HG03460 (cell line): Measurements from ENCODE around the gene LLGL1.

Source experiments
- ATAC-seq: cut with Tn5 transposase; IDR thresholded peaks from one replicate; pipeline ENCODE4 v1.9.1; 2021; ENCODE audit not compliant: unreplicated experiment

Gene LLGL1

DNA sequence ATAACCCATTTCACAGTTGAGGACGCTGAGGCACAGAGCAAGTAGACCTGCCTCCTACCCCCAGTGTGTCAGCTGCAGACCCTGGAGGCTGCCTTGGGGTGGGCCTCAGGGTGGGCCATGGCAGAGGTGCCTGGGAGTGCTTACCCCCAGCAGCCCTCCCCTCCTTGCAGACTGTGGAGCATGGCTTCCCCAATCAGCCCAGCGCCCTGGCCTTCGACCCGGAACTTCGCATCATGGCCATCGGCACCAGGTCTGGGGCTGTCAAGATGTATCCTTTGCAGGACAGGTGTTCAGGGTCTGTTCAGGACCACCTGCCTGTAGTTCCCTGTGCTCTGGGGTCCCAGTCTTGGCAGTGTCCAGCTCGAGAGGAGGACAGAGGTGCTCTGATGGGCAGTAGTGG lies 4.3 kb downstream of the LLGL1 start:
- ATAC-seq = no peak

DNA sequence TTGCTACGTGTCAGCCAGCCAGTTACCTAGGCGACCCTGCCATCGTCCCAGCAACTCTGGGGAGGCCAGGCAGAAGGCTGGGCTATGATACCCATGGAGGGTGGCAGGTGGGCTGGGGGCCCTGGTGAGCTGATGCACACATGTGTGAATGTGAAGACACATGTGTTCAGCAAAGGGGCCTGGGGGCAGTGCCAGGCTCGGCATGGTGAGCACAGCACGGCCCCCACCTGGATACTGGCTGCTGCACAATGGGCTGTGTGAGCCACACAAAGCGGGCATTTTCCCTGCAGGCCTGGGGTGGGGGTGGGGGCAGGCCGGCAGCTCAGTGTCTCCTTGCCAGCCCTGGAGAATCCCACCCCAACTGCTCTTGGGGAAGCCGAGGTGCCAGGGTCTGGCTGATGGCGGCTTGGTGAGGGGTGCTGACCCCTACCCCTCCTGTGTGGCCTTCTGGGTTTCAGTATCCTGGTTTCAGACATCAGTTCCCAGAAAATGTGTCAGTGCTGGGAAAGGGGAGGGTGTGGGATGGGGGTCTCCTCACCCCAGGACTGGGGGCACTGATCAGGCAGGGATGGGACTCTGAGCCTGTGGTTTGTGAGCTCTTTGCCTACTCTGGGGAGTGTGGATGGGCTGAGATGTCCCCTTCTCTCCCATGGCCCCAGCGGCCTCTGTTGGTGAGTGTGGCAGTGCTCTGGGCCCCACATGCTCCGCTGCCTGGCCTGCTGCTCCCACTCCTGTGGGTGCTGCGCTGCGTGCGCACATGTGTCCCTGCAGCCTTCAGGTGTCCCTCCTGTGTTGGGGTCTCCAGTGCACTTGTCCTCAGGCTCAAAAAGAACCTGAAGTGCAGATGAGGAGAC lies 5.1 kb downstream of the LLGL1 start:
- no peak for ATAC-seq

DNA sequence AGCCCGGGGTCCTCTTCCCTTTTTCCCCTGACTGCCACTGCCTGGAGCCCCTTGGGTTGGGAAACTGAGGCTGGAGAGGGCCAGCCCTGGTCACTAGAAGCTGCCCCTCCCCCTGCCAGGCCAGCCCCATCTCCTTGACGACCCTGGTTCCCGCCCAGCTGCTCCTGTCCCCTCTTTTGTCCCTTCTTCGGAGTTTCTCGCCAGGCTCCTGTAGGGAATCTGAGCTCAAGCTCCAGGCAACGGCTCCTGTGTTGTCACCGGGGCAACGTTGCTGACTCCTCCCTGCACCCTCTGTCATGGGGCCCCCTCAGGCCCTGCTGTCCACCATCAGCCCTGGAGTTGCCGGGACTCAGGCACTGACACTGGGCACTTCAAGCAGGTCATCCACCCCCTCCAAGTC lies 5.7 kb downstream of the LLGL1 start:
- ATAC-seq = no peak

DNA sequence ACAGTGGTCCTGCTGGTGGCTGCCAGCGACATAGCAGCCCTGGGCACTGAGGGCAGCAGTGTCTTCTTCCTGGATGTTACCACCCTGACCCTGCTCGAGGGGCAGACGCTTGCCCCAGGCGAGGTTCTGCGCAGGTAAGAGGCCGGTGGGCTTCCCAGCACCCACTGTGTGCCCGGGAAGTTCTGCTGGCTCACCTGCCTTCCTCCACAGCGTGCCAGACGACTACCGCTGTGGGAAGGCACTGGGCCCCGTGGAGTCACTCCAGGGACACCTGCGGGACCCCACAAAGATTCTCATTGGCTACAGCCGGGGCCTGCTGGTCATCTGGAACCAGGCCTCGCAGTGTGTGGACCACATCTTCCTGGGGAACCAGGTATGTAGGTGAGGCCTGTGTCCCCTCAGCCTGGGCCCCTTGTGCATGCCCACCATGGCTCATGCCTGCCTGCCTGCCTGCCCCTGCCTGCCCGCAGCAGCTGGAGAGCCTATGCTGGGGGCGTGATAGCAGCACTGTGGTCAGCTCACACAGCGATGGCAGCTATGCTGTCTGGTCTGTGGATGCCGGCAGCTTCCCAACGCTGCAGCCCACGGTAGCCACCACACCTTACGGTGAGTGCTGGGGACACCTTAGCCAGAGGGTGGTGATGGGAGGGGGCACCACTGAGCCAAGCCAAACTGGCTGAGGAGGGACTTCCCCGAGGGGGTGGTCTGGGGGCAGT lies 8.5 kb downstream of the LLGL1 start:
- no peak for ATAC-seq

DNA sequence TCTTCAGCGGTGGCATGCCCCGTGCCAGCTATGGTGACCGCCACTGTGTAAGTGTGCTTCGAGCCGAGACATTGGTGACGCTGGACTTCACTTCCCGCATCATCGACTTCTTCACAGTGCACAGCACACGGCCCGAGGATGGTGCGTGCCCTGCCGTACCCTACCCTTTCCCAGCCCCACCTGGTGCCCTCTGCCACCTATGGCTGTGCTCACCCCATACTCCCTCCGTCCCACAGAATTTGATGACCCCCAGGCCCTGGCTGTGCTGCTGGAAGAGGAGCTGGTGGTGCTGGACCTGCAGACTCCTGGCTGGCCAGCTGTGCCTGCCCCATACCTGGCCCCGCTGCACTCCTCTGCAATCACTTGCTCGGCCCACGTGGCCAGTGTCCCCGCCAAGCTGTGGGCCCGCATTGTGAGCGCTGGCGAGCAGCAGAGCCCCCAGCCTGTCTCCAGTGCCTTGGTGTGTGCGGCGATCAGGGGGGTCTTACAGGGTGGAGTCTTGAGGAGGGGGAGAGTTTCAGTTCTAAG lies 9.5 kb downstream of the LLGL1 start:
- no peak for ATAC-seq

DNA sequence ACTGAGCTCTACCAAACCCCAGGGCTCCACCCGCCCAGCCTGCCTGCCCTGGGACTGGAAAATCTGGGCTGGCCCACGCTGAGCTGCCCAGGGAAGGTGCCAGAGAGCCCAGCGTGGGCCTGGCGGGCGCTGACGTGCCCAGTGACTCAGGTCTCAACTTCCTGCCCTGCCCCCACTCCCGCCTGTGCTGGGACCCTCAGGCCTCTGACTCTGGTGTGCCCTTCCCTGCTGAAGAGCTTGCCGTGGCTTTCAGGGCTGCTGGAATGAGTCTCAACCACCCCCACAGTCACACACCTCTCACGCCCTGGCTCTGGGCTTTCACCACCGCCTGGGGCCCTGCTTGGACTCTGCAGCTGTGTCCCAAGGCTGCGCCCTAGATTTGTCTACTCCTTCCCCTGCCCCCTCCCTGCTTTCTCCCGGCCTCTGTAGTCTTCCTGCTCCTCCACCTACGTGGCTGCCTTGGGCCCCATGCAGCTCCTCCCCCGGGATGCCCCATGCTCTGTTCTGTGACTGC lies 10.4 kb downstream of the LLGL1 start:
- no peak for ATAC-seq

DNA sequence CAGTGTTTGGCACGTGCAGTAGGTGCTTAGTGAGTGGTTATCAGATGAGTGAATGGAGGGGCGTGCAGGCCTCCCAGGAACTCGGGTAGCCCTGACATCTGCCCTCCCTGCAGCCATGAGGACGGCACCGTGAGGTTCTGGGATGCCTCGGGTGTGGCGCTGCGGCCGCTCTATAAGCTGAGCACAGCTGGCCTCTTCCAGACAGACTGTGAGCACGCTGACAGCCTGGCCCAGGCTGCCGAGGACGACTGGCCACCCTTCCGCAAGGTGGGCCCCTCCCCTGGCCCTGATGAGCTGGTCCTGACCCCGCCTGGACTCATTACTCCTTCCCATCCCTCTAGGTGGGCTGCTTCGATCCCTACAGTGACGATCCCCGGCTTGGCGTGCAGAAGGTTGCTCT lies 11.1 kb downstream of the LLGL1 start:
- ATAC-seq = no peak

DNA sequence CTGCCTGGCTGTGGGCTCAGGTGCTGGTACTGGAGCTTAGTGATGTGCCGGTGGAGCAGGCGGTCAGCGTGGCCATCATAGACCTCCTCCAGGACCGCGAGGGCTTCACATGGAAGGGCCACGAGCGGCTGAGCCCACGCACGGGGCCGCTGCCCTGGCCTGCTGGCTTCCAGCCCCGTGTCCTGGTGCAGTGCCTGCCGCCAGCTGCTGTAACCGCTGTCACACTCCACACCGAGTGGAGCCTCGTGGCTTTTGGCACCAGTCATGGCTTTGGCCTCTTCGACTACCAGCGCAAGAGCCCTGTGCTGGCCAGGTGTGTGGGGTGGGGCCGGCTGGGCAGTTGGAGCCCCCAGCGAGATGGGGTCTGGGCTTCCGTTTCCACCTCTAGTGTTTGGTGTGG lies 12.0 kb downstream of the LLGL1 start:
- ATAC-seq = no peak

DNA sequence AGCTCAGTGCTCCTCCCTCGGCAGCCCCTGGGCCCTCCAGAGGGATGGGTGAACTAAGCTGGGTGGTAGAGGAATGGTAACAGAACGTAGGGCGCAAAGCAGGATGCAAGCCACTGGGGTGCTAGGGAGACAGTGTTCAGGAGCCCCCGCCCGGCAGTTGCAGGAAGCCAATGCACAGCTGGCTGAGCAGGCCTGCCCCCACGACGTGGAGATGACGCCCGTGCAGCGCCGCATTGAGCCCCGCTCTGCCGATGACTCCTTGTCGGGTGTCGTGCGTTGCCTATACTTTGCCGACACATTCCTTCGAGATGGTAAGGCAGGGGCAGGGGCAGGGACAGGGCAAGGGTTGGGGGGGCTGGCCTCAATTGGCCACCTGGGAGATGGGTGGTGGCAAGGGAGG lies 12.9 kb downstream of the LLGL1 start:
- no peak for ATAC-seq

DNA sequence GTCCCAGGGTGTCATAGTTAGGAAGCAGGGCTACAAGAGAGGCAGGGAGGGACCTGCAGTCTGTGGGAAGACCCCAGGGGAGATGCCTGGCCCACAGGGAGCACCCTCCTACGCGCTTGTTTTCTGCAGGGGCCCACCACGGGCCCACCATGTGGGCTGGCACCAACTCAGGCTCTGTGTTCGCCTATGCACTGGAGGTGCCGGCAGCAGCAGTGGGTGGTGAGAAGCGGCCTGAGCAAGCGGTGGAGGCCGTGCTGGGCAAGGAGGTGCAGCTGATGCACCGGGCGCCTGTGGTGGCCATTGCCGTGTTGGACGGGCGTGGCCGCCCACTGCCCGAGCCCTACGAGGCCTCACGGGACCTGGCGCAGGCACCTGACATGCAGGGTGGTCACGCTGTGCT lies 15.0 kb downstream of the LLGL1 start:
- ATAC-seq = no peak

DNA sequence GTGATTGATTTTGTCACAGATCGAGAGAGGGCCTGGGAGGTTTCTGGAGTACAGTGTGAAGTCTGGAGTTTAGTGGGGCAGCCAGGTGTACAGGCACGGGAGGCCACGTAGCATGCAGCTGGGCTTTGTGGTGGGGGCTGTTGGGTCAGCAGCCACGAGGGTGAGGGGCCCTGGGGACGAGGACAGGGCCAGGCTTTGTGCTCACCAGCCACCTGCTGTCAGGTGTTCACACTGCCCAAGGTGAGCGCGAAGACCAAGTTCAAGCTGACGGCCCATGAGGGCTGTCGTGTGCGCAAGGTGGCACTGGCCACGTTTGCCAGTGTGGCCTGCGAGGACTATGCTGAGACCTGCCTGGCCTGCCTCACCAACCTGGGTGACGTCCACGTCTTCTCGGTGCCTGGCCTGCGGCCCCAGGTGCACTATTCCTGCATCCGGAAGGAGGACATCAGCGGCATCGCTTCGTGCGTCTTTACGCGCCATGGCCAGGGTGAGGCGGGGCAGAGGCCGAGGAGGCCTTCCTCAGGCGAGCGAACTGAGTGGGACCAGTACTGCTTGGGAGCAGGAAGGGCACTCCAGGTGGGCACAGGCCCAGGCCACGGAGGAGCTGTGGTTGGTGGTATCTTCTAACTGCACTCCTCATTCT lies 15.9 kb downstream of the LLGL1 start:
- no peak for ATAC-seq

DNA sequence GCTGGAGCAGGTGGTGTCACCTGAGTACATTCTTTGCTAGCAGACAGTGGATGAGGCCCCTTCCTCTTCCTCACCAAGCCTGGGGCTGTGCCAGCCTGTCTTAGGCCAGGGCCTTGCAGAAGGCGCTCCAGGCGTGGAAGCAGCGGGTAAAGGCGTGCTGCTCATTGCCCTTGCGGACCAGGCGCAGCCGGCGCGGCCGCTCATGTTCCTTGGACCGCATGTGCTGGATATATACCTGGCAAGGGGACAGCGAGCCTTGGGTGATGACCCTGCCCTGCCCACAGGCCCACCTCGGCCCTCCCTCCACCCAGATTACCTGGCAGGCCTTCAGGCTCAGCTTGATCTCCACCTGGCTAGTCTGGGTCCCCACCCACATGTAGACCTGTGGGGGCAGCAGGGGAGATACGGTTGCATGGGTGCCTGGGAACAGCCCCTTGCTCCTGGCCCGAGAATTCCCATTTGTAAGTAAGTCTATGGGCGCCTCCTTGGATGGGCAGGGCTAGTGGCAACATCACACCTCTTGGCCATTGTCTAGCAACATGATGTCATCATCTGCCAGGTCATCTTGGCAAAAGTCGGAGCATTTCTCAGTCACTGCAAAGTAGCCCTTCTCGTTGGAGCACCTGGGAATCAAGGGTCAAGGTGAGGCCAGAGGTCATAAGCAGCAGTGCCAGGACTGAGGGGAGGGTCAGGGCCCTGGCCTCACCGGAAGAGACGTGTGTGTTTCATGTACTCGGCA lies 19.8 kb downstream of the LLGL1 start:
- ATAC-seq = no peak

DNA sequence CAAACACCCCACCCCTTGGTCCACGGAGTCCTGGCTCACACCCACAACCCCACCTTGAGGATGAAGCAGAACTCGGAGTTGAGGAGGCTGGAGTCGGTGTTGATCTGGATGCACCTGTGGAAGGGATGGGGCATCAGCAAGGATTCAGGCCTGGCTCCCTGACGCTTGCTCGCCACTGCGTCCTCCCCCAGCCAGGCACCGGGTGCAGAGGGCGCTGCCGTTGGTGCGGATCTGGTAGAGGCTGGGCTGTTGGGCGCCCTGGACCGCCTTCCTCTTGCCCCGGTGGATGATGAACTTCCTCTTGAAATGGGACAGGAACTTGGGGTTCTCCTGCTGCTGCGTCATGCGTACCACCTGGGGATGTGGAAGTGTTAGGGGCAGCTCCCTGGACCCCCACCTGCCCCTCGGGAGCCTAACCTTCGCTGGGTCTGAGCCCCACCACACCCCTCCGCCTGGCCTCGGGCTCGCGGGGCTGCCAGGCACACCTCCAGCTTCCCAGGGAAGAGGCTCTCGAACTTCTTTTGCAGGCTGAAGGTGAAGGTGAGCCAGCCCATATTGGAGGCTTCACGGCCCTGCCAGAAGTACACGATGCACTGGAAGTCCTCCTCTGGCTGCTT lies 20.8 kb downstream of the LLGL1 start:
- no peak for ATAC-seq

DNA sequence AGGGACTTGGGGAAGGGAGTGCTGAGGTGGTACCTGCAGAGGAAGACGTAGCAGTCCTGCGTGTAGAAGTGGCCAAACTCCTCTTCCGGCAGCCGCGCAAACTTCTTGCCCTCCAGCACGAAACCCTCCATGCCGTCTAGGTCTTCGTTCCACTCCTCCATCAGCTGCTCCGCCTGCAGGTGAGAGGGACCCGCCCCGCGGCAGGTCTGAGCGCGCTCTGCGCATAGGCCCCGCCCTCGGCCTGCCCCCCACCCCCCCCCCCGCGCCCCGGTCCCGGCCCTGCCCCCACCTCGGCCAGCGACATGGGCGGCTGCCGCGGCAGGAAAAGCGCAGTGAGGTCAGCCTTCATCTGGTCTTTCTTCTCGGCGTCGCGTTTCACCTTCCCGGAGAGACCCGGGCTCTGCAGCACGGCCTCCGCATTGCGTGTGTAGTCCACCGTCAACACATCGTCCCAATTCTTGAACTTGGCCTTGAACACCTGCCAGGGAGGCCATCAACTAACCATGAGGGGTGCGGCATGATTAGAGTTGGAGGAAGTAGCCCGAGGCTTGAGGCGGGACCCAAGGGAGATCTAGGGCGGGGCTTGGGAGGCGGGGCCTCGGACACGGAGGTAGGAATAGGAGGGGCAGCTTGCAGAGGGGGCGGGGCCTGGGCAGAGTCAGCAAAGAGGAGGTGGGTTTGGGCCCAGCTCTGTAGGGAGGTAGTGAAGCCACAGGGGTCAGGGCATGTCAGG lies 21.6 kb downstream of the LLGL1 start:
- ATAC-seq = no peak

DNA sequence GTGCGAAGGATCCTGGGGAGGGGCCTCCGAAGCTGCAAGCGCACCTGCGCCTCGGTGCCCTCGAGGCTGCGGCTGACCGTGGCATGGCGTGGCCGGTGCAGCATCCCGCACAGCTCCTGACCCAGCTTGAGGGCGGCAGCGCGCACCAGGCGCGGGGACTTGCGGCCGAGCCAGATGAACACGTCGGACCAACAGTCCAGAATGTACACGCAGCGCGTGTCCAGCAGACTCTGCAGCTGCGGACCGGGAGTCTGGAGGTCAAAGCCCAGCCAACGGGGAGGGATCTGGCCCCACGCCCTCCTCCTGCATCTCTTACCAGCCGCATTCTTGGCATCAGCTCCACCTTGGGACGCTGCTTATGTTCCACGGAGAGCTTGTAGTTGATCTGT lies 22.2 kb downstream of the LLGL1 start:
- ATAC-seq = no peak

DNA sequence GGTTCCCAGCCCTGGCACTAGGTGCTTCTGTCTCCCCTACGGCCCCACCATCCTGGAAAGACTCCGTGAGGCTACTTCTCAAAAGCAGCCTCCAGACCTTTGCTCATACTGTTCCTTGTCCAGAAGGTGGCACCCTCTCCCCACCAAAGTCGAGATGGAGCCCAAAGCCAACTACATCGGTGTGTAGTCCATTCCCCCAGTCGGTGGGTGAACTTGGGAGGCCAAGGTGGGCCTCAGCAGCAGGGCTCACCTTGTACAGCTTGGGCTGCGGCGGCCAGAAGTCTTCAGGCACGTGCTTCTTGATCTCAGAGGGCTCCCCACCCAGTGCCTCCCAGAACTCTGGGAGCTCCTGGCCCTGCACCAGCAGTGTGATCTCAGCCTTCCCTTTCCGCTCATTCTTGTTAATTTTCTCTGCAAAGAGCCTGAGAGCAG lies 22.9 kb downstream of the LLGL1 start:
- ATAC-seq = no peak

DNA sequence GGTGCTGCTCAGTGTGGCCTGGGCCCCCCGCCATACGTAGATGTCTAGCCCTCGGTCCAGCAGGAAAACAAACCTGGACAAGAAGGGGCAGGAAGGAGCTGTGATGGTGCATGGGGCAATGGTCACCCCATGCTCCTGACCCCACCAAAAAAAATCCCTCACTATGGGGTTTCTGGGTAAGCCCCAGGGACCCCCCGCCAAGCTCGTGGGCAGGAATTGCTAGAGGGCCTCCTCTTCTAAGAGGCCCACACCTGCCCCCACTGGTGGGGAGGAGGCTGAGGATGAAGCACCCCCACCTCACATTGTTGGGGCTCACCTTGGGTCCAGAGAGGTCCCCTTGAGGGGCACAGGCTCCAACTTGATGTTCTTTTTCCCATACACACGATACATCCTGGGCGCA lies 23.4 kb downstream of the LLGL1 start:
- ATAC-seq = no peak

DNA sequence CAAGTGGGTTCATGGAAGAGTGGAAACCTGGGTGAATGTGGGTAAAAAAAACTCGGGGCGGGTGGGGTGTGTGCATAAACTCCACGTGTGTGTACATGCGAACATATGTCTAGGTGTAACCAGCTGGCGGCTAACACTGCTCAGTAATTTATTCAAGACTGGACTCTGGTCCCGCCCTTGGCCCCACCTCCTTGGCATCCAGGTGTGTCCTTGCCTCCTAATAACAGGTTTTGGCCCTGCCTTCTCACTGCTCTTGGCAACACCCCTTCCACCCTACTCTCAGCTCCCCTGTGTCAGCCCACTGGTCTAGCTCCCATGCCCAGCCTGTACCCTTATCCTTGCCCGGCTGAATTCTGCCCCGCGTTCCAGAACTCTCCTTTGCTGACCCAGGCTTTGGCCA lies 24.8 kb downstream of the LLGL1 start:
- ATAC-seq = no peak

DNA sequence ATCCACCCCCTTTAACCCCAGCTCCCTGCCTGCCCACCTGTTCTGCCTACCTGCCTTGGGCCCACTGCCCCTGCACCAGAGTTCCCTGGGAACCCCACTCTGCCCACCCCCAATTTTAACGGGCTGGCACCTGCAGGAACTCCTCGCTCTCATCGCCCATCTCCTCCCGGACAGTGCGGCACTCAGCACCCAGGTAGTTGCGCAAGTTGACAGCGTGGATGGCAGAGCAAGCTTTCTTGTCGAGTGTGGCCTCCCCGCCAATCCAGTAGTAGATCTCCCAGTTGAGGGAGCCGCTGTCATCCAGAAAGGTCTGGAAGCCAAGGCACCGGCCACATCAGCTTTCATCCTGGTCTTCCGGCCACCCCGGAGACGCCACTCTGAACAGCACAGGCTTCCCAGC lies 25.3 kb downstream of the LLGL1 start:
- no peak for ATAC-seq

DNA sequence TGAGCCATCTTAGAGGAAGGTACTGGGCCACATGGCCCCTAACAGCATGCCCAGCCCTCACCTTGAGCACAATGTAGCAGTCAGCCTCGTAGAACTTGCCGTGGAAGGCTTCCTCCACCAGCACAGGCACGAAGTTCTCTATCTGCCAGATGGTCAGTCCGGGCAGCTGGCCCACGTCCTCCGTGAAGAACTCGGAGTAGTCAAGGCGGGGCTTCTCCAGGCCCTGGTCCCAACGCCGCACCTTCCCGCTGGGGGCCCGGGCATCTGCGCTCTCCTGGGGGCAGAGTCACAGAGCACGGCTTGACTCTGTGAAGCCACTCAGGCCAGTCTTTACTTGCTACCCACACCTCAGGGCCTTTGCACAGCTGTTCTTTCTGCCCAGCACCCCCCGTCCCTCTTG lies 25.8 kb downstream of the LLGL1 start:
- ATAC-seq = no peak
